ENCODE results near the gene ENO1.

The ENO1 gene

DNA sequence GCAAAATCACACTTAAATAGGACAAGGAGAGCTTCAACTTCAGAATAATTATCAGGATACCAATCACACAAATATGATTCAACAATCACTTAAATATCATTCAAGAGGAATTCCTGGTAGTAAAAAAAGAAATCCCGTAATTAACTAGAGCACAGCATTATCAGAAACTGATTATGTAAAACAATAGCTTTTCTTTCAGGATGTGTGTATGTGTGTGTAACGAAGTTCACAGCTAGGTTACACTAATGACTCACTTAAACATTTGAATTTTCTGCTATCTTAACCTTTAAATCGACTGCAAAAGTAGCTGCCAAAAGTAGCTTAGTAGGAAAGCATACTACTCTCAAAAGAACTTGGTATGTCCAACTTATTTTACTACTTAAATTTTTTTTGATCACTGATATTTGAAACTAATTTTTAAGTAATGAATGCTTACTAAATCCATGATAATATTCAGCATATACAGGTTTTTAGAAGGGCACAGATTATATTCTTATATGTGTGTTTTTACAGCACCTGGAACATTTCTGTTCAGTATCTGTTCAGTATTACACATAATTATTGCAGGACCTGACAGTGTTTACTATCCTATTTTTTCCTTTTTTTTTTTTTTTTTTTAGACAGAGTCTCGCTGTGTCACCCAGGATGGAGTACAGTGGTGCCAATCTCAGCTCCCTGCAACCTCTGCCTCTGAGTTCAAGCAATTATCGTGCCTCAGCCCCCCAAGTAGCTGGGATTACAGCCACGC is 65.3 kb downstream of the ENO1 start:
- peak; percentile 30 for DNase-seq (ENCODE audit: low read depth)

GRCh38 chr1:8812081-8812480 is 66.4 kb downstream of the ENO1 start:
- no peak for DNase-seq (ENCODE audit: low read depth)
